ENCODE results near the gene TBKBP1. TPM values are rescaled to one million over a fixed set of nuclear protein-coding genes. Genes with fewer than 3 reads are reported as not detected.

The TBKBP1 gene
- total and polyA plus RNA-seq, 9 of the 15 experiments (the other 6 are each of a cell fraction or from before 2014, with no cell fraction given), result 0.03 to 15.6 (median 6.8) TPM

- TF ChIP-seq ZNF740 (CRISPR knock-in tag; IDR thresholded peaks at IDR 0.05) (peak; percentile 89), ZNF740 (tag; IDR thresholded peaks at IDR 0.05) (peak in 1 of 2 experiments; percentile 72; a peak in 2 of 4 replicates), ESRRB (CRISPR knock-in tag; IDR thresholded peaks at IDR 0.05; ENCODE audit: borderline replicate concordance) (no peak), HNRNPL (IDR thresholded peaks at IDR 0.05; ENCODE audit: low read depth, low read length) (0 out of 2 replicates have a peak, but pooled peaks have one; percentile 33), ZNF121 (CRISPR knock-in tag; conservative IDR thresholded peaks at IDR 0.05) (no peak), RAD51 (IDR thresholded peaks at IDR 0.05; ENCODE audit: borderline replicate concordance, low read depth) (no peak), THRB (CRISPR knock-in tag; conservative IDR thresholded peaks at IDR 0.05) (no peak), UBTF (IDR thresholded peaks at IDR 0.05; ENCODE audit: borderline replicate concordance in 1 of 2, low read depth in 2 of 2, low read length in 2 of 2) (0 out of 4 replicates have a peak, but pooled peaks of 1 of the 2 experiments have one; percentile 44), HOMEZ (CRISPR knock-in tag; IDR thresholded peaks at IDR 0.05) (no peak), HMGXB4 (CRISPR knock-in tag; IDR thresholded peaks at IDR 0.05) (no peak), CTCFL (IDR thresholded peaks at IDR 0.05; ENCODE audit: borderline replicate concordance, insufficient read depth, low read depth, low read length, poor library complexity, severe bottlenecking) (peak; percentile 22), KHSRP (IDR thresholded peaks at IDR 0.05) (no peak), TCF7L2 (IDR thresholded peaks at IDR 0.05; ENCODE audit: low read depth, low read length) (no peak), ZNF830 (CRISPR knock-in tag; IDR thresholded peaks at IDR 0.05) (no peak), POLR2A (conservative IDR thresholded peaks at IDR 0.05) (no peak), ZNF282 (CRISPR knock-in tag; IDR thresholded peaks at IDR 0.05) (no peak)
These were observed 39.2 kb downstream of the TBKBP1 start, which contains the start of gene TBX21 (continued) for GRCh38 chr17:47733047-47733673.
